ENCODE results near the gene DRD3. TPM values are rescaled to one million over a fixed set of nuclear protein-coding genes. Genes with fewer than 3 reads are reported as not detected.

DRD3 gene
- total RNA-seq, 1 experiment from 2014 or later = not detected

GRCh38 chr3:114120211-114120610 is 58.6 kb downstream of the DRD3 start:
- TF ChIP-seq CTCF (conservative IDR thresholded peaks at IDR 0.05) = no peak
- Histone ChIP-seq H2BK120ac (ENCODE audit: low read depth, low read length, poor library complexity, severe bottlenecking) (no peak overlapping the region), H3K4me1 (ENCODE audit: insufficient read depth, low read length) (no peaks in the 10 kb centered on the region), H3K4ac (ENCODE audit: low read depth, low read length) (no peak overlapping the region), H3K23me2 (ENCODE audit: insufficient read length, low read depth, low read length, poor library complexity, severe bottlenecking) (no peaks in the 10 kb centered on the region), H3K9ac (ENCODE audit: extremely low read depth, insufficient read length, low read length) (no peak overlapping the region), H2BK15ac (ENCODE audit: low read depth, low read length) (no peak overlapping the region), H2BK5ac (ENCODE audit: insufficient read length, low read length) (no peak overlapping the region), H3K18ac (ENCODE audit: insufficient read length, low read depth, low read length) (no peak overlapping the region), H3K9me3 (ENCODE audit: control insufficient read depth, low read depth, low read length) (no peaks in the 10 kb centered on the region), H2BK20ac (ENCODE audit: low read depth, low read length, poor library complexity, severe bottlenecking) (no peak overlapping the region), H4K5ac (ENCODE audit: insufficient read length, low read depth, low read length) (no peak overlapping the region), H4K91ac (ENCODE audit: insufficient read length, low read depth, low read length) (no peak overlapping the region), H3K4me2 (ENCODE audit: insufficient read depth, insufficient read length, low read length) (no peak overlapping the region), H2BK12ac (ENCODE audit: insufficient read length, low read depth, low read length) (no peak overlapping the region), H2AK5ac (ENCODE audit: insufficient read length, low read length) (no peak overlapping the region), H3K14ac (ENCODE audit: insufficient read depth, low read length) (no peak overlapping the region), H4K8ac (replicated peaks; ENCODE audit: insufficient read length, low read depth, low read length) (no peak overlapping the region), H3K27me3 (ENCODE audit: insufficient read depth, low read length) (no peaks in the 10 kb centered on the region), H3K79me1 (ENCODE audit: insufficient read depth, low read depth, low read length, poor library complexity, severe bottlenecking) (no peaks in the 10 kb centered on the region), H3K79me2 (ENCODE audit: insufficient read depth, low read length) (no peaks in the 10 kb centered on the region), H3T11ph (ENCODE audit: low read length) (no peak overlapping the region), H3K23ac (ENCODE audit: insufficient read length, low read depth, low read length) (no peak overlapping the region), H3K27ac (ENCODE audit: insufficient read length, low read depth, low read length) (no peak overlapping the region), H4K20me1 (ENCODE audit: control insufficient read depth, insufficient read depth, insufficient read length) (no peaks in the 10 kb centered on the region), H2AFZ (ENCODE audit: low read length) (no peak overlapping the region), H3K56ac (ENCODE audit: insufficient read length, low read depth, low read length) (no peak overlapping the region)
- Mint-ChIP-seq H3K27me3 (ENCODE audit: low read depth) (no peaks in the 10 kb centered on the region; the same call in 1 of the 2 replicates), H3K36me3 (ENCODE audit: insufficient read depth in 1 of 3, low read depth in 3 of 3) (no peaks in the 10 kb centered on the region), H3K4me1 (peaks cover 10 to 12% of the 10 kb centered on the region in 2 experiments), H3K9me3 (no peaks in the 10 kb centered on the region), H3K4me3 (no peak overlapping the region), H3K27ac (no peak overlapping the region; a peak in 1 of 7 replicates)
- no peak for DNase-seq
- no CpG with 5 or more reads among the region's 3 CpGs for WGBS (ENCODE audit: extremely low coverage, insufficient read length, low lambda C conversion rate)

All from H9 (cell line).